ENCODE data around the gene PIP5KL1.

The PIP5KL1 gene

DNA sequence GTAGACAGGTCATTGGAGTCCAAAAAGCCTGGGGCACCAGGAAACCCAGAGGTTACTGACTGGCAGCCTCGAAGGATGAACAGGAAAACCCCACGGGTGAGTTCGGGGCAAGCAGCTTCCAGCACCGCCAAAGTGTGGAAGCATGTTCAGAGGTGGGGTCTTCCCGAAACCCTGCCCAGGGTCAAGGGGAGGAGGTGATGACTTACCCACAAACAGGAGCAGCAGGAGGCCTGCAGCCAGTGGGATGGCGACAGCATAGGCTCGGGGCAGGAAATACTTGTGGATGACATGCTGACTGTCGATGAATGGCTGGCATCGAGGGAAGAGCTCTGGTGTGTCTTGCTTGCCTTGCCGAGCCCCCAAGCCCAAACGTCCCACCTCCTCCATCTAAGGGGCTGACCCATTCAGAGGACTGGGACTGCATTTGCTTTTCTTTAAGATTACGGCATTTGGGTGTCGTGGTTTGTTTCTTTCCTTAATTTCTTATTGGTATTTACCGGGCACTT, 5.8 kb upstream of the PIP5KL1 start:
- Mint-ChIP-seq H3K36me3 (peaks cover 25 to 46% of the 10 kb centered on the region in 2 donors), H3K27ac (peak overlapping the region; percentile 62), H3K4me1 (peaks cover 44 to 50% of the 10 kb centered on the region in 2 donors), H3K4me3 (peak overlapping the region; percentile 93 to 95), H3K9me3 (no peaks in the 10 kb centered on the region), H3K27me3 (no peaks in the 10 kb centered on the region)
- no peak for ATAC-seq (replicated peaks)
- DNase-seq = no peak

DNA sequence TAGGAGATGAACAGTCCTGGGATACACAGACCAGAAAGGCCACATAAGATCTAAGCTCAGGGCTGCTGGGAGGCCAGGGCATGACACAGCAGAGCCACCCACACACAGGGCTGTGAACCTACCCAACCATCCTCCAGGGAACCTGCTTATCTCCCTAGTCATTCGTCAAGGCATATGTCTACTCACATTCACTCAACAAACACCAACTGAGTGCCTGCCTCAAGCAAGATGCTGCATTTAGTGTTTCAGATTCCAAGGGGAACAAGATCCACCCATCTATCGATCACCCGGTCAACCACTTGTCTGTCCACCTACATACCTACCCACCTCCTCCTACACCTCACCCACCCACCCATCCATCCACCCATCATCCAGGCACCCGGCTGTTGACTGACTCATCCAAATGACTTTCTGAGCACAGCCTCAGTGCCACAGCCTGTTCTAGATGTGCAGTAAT, 5.2 kb upstream of the PIP5KL1 start:
- DNase-seq (no peak), ATAC-seq (replicated peaks) (peak in 1 of 2 donors; percentile 9)
- Mint-ChIP-seq H3K4me1 (peaks cover 49 to 56% of the 10 kb centered on the region in 2 donors), H3K27ac (peak overlapping the region; percentile 62), H3K4me3 (peak overlapping the region; percentile 93 to 95), H3K36me3 (peaks cover 25 to 46% of the 10 kb centered on the region in 2 donors), H3K27me3 (no peaks in the 10 kb centered on the region), H3K9me3 (no peaks in the 10 kb centered on the region)

DNA sequence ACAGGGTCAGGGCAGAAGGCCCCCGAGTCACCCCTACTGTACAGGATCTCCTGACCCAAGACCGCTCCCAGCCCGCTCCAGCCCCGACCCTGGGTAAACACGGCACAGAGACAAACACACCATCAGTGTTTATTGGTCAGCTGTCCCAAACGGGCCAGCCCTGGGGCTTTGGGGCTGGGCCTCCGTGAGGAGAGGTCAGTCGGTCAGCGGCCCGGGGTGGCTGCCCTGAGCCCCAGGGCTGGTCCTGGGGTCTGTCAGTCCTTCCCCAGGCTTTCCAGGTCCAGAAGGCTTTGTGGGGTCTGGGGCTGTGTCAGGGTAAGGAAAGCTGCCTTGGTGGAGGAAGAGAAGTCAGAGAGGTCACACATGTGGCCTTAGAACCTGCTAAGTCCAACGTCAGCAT, 4.4 kb upstream of the PIP5KL1 start:
- no peak for ATAC-seq (replicated peaks)
- DNase-seq = no peak
- peaks cover 25 to 43% of the 10 kb centered on the region in 2 donors for H3K36me3 Mint-ChIP-seq
- H3K4me1 Mint-ChIP-seq = peaks cover 51 to 63% of the 10 kb centered on the region in 2 donors
- peak overlapping the region; percentile 93 to 95 for H3K4me3 Mint-ChIP-seq
- H3K27me3 Mint-ChIP-seq = no peaks in the 10 kb centered on the region
- H3K9me3 Mint-ChIP-seq = no peaks in the 10 kb centered on the region
- H3K27ac Mint-ChIP-seq = no peak overlapping the region

DNA sequence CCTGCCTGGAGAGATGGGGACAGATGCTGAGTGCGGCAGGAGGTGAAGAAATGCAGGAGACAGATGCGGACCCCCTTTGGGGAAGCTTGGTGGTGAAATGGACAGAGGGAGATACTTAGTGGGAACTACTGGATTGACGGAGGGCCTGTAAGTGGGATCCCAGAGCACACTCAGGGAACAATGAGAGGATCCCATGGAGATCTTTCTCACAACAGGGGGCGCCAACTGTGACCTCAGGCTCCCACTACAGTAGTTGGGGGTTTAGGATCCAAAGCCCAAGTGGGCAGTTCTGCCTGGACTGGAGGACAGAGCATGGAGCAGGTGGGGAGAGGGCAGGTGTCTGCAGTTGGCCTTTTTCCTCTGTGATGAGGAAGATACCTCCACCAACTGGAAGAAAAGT, 3.7 kb upstream of the PIP5KL1 start:
- no peak overlapping the region for H3K27ac Mint-ChIP-seq

DNA sequence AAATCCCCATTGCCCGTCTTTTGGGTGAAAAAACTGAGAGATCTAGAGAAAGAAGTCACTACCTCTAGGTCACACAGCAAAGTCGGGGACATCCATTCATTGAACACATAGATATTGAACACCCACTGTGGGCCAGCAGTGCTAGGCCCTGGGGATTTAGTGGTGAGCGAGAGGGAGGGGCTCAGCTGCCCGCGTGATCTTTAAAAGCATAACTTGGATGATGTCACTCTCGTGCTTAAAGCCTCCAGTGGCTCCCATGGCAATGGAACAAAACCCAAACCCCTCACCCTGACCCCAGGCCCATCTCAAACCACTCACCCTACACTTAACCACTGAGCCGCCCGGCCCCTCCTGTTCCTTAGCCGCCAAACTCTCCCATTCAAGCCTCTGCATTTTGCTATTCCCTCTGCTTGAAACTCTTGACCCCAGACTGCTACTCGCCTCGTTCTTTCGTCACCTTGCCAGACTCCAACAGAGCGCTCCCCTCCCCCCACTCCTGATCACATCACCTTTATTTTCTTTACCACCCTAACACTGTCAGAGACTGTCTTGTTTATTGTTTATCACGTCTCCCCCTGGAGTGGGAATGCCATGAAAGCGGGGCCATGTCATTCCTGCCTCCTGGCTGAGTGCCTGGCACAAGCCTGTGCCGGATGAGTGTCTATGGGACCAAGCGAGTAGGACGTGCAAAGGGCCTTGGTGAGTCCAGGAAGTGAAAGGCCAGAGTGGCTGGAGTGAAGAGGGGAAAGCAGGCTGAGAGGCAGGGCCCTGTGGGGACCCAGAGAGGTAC, 710 bp upstream of the PIP5KL1 start:
- ATAC-seq (replicated peaks) (peak; percentile 55 to 60), DNase-seq (no peak)
- H3K4me3 Mint-ChIP-seq = peak overlapping the region; percentile 65 to 84
- H3K4me1 Mint-ChIP-seq = peaks cover 38 to 56% of the 10 kb centered on the region in 2 donors
- H3K27ac Mint-ChIP-seq = peak overlapping the region; percentile 44
- H3K36me3 Mint-ChIP-seq = peaks cover 24 to 33% of the 10 kb centered on the region in 2 donors
- H3K27me3 Mint-ChIP-seq = peaks cover 7 to 19% of the 10 kb centered on the region in 2 donors
- H3K9me3 Mint-ChIP-seq = no peaks in the 10 kb centered on the region

More for the DNA sequence above, 3.7 kb upstream of the PIP5KL1 start:
- DNase-seq (no peak), ATAC-seq (replicated peaks) (no peak)
- Mint-ChIP-seq H3K36me3 (peaks cover 25 to 43% of the 10 kb centered on the region in 2 donors), H3K4me3 (peak overlapping the region in 1 of 2 donors; percentile 30), H3K9me3 (no peaks in the 10 kb centered on the region), H3K27me3 (no peaks in the 10 kb centered on the region), H3K4me1 (peaks cover 53 to 70% of the 10 kb centered on the region in 2 donors)

DNA sequence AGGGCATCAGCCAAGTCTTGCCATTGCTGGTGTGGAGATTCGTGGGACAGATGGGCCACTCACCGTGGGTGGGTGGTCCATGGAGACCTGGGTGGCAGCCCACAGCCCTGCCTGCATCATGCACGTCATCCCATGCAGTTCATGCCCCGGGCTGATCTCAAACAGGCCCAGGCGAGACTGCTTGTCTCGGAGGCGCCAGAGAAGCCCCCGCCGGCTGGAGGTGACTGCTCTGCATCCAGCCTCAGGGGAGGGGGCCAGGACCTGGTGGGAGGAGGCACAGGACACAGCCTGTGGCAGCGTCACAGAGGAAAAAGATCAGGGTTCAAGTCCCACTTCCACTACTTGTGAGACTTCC, 975 bp downstream of the PIP5KL1 start:
- Mint-ChIP-seq H3K9me3 (no peaks in the 10 kb centered on the region), H3K4me3 (peak overlapping the region; percentile 65 to 84), H3K27ac (peak overlapping the region; percentile 77), H3K4me1 (peaks cover 24 to 41% of the 10 kb centered on the region in 2 donors), H3K36me3 (peaks cover 16 to 21% of the 10 kb centered on the region in 2 donors), H3K27me3 (peaks cover 16 to 25% of the 10 kb centered on the region in 2 donors)
- ATAC-seq (replicated peaks) = no peak
- no peak for DNase-seq

DNA sequence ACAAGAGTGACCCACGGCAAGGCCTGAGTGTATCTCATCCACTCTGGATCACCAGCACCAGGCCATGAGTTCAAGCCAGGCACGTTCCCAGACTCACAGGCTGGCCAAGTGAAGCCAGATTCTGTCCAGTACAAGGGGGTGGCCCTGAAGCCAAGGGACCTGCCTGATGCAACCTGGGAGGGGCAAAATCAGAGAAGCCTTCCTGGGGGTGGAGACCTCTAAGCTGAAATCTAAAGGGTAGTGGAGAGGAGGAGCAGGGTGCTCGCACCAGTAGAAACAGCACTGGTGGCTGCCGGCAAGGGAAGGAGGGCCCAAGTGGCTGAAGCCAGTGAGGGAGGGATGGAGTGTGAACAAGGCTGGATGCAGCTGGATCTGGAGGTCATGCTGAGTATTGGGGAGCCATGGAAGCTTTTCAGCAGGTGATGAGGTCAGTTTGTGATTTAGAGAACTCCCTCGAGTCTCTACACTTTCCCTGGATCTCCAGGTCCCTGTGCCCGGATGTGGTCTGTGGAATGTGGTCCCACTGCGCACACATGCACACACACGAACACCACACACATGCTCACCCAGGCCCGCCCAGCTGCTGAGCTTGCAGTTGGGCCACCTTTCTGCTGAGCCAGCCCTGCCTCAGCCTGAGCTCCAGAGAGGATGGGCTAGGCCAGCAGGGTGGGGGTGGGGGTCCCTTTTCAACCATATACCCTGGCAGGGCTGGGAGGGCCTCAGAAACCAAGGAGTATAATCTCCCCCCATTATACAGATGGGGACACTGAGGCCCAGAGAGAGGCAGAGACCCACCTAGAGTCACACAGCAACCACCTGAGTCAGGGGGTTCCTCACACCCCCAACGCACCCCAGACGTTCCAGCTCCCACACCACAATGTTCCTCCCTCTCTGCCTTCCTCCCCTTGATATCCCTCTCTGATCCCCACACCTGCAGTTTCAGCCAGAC, 1.6 kb downstream of the PIP5KL1 start:
- peaks cover 19 to 35% of the 10 kb centered on the region in 2 donors for H3K4me1 Mint-ChIP-seq
- H3K4me3 Mint-ChIP-seq = peak overlapping the region in 1 of 2 donors; percentile 14
- ATAC-seq (replicated peaks) = no peak
- no peaks in the 10 kb centered on the region for H3K9me3 Mint-ChIP-seq
- no peak for DNase-seq
- peaks cover 17 to 26% of the 10 kb centered on the region in 2 donors for H3K27me3 Mint-ChIP-seq
- H3K27ac Mint-ChIP-seq = peak overlapping the region; percentile 77
- peaks cover 10 to 14% of the 10 kb centered on the region in 2 donors for H3K36me3 Mint-ChIP-seq

DNA sequence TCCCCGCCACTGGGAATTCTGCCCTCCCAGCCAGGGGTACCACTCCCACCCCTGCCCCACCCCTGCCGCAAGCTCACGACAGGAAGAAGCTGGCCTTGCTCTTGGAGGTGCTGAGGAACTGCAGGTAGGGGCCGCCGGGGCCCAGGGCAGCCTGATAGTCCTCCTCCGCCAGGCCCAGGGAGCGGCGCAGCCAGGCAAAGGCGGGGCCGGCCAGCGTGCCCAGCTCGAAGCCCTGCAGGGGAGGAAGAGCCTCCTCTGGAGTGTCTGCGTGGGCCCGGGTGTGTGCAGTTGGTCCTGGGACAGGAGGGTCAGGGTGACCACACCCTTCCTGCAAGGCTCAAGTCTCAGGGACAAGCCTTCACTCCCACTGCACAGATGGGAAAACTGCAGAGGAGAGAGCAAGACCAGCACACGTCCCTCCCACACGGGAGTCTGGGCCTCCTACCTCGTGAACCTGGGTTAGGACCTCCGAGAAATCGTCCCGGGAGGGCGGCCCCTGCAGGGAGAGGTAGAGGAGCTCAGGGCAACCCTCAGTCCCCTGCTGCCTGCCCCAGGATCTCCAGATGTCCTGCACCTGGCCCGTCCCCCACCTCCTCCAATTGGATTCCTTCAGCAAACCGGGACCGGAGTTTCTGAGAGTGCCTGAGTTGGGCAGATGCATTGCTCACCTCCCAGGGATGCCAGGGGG, 2.4 kb downstream of the PIP5KL1 start:
- peak overlapping the region; percentile 9 for H3K27ac Mint-ChIP-seq
- peaks cover 18 to 35% of the 10 kb centered on the region in 2 donors for H3K4me1 Mint-ChIP-seq
- no peaks in the 10 kb centered on the region for H3K9me3 Mint-ChIP-seq
- DNase-seq (no peak), ATAC-seq (replicated peaks) (no peak)
- peak overlapping the region; percentile 50 to 80 for H3K4me3 Mint-ChIP-seq
- H3K27me3 Mint-ChIP-seq = peaks cover 17 to 26% of the 10 kb centered on the region in 2 donors
- H3K36me3 Mint-ChIP-seq = peaks cover 8 to 9% of the 10 kb centered on the region in 2 donors

DNA sequence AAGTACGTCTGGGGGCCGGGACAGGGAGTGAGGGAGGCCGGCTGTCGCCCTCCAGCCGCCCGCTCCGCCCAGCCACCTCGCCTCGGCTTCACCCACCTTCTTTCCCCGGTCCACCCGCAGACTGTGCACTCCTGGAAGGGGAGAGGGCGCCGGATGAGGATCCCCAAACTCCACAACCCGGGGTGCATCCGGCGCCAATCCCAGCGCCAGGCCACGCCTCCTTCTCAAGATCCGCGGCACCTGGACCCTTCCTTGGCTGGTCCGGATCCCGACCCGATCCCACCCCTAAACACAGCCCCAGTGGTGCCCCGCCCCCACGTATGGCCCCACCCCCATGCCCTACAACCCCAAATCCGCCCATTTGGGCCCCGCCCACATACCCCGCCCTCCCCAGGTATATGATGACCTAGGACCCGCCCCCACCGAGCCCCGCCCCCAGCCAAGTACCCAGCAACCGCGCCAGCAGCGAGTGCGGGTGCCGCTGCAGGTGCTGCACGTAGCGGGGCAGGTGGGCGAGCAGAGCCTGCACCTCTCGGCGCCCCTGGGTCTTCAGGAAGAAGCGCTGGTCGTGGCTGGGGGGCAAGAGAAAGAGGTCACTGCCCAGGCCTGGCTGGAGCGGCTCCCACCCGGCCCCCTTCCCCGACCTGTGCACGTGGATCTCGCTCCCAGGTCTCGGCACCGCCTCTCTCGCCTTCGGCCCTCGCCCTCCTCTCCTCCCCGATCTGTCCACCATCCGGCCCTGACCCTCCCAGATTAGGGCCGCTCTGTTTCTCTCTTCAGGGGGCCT, 3.2 kb downstream of the PIP5KL1 start:
- peaks cover 14 to 35% of the 10 kb centered on the region in 2 donors for H3K4me1 Mint-ChIP-seq
- peak overlapping the region; percentile 20 for H3K27ac Mint-ChIP-seq
- no peak for DNase-seq
- H3K36me3 Mint-ChIP-seq = peaks cover 3 to 4% of the 10 kb centered on the region in 2 donors
- H3K4me3 Mint-ChIP-seq = peak overlapping the region; percentile 77 to 80
- H3K9me3 Mint-ChIP-seq = no peaks in the 10 kb centered on the region
- ATAC-seq (replicated peaks) = peak; percentile 24 to 31
- H3K27me3 Mint-ChIP-seq = peaks cover 17 to 26% of the 10 kb centered on the region in 2 donors

DNA sequence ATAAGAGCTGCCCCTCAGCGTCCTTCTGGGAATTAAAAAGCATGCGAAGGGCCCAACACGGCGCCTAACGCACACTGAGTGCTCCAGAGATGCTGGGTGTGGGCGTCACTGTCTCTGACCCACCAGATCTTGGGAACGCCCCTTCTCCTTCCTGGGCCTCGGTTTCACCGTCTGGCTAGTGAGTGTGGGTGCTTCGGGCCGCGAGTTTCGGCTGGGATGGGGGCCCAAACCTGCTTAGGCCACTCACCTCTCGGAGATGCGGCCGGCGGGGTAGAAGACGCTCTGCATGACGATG, 3.7 kb downstream of the PIP5KL1 start:
- Mint-ChIP-seq H3K36me3 (peaks cover 3 to 4% of the 10 kb centered on the region in 2 donors), H3K27me3 (peaks cover 17 to 26% of the 10 kb centered on the region in 2 donors), H3K9me3 (no peaks in the 10 kb centered on the region), H3K4me3 (peak overlapping the region; percentile 77 to 80), H3K4me1 (peaks cover 14 to 38% of the 10 kb centered on the region in 2 donors), H3K27ac (no peak overlapping the region)
- DNase-seq (no peak), ATAC-seq (replicated peaks) (peak; percentile 1)

DNA sequence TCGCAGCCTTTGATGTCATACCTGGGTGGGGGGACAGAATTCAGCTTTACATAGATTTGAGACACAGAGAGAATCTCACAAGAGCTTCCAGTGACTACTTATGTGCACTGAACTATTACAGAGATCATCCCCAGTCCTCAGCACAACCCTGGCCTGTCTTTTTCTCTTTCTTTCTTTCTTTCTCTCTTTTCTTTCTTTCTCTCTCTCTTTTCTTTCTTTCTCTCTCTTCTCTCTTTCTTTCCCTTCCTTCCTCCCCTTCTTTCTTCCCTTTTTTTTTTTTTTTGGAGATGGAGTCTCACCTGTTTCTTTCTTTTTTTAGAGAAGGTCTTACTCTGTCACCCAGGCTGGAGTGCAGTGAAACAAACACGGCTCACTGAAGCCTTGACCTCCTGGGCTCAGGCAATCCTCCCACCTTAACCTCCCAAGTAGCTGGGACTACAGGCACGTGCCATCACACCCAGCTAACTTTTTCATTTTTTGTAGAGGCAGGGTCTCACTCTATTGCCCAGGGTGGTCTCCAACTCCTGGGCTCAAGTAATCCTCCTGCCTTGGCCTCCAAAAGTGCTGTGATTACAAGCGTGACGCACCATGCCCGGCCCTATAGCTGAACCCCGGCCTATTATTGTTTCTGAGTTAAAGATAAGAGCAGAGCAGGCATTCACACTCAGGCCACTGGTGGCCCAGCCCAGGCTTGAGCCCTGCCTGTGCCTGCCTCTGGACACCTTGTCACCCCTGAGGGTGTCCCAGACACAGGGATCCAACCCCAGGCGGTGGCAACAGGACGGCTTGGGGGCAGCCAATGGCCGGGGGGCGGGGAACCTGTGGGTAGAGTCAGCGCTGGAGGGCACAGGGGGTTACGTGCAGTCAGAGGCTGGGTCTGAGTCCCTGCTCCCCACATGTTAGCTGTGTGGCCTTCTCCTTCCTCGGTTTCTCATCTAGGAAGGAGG, 4.3 kb downstream of the PIP5KL1 start:
- no peak for ATAC-seq (replicated peaks)
- no peak for DNase-seq
- no peaks in the 10 kb centered on the region for H3K9me3 Mint-ChIP-seq
- peaks cover 0 to 4% of the 10 kb centered on the region in 2 donors for H3K36me3 Mint-ChIP-seq
- H3K4me1 Mint-ChIP-seq = peaks cover 9 to 38% of the 10 kb centered on the region in 2 donors
- H3K27ac Mint-ChIP-seq = no peak overlapping the region
- H3K4me3 Mint-ChIP-seq = peak overlapping the region; percentile 44 to 80
- H3K27me3 Mint-ChIP-seq = peaks cover 17 to 26% of the 10 kb centered on the region in 2 donors

DNA sequence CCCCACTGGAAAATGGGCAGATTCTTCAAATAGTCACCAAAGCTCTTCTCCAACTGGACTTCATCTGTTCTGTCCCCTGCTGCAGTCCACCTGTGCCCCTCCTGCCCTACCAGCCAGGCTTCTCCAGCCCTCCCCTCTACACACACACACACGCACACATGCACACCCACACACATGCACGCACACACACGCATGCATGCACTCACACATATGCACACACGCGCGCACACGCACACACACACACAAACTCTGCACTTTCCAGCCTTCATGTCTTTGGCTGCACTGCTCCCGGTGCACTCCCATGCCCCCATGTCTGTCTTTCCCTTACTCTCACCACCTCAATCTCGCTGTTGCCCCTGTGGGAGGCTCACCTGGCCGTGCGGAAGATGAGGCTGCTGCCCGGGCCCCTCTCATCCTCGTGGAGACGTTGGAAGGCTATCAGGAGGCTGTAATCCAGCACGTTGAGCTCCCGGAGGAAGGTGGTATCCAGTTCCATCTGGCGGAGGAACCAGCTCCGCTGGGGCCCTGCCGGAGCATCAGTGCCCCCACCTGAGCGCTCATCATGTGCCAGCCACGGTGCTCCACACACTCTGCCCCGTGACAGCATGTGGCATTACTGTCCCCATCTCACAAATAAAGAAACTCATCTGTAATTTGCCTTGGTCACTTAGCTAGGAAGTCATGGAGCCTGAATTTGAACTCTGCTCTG, 5.7 kb downstream of the PIP5KL1 start:
- Mint-ChIP-seq H3K36me3 (peaks cover 0 to 9% of the 10 kb centered on the region in 2 donors), H3K4me1 (peaks cover 9 to 35% of the 10 kb centered on the region in 2 donors), H3K4me3 (no peak overlapping the region), H3K27me3 (peaks cover 17 to 26% of the 10 kb centered on the region in 2 donors), H3K27ac (no peak overlapping the region), H3K9me3 (no peaks in the 10 kb centered on the region)
- ATAC-seq (replicated peaks) = no peak
- no peak for DNase-seq
